Panc1 (cell line): ENCODE results near the gene AP1B1. TPM values are rescaled to one million over a fixed set of nuclear protein-coding genes. Genes with fewer than 3 reads are reported as not detected.

Source experiments
- ATAC-seq: fragments of 200-7000 bp; cut with Tn5 transposase; 2 replicates; pipeline ENCODE4 v1.9.1; 2020; ENCODE audit warnings: mild to moderate bottlenecking, moderate library complexity
- BruUV-seq: library from RNA; stranded (reverse); fragments of 400-500 nt; replicated peaks from 2 replicates; lab custom pipeline; 2021; lab: Mats Ljungman, UMichigan
- CTCF ChIA-PET: fragments of 300-600 bp; sonication (Branson Sonifier 250); formaldehyde crosslinking; loops from one replicate; lab custom pipeline; 2022; ENCODE audit warnings: antibody characterized with exemption; lab: Charles Lee
- POLR2A ChIA-PET: fragments of 300-600 bp; sonication (Branson Sonifier 250); formaldehyde crosslinking; loops from one replicate; lab custom pipeline; 2022; ENCODE audit warnings: antibody characterized with exemption; lab: Charles Lee
- DNase-seq: peaks from one replicate; pipeline ENCODE4 v3.0.0-alpha.2; 2010; ENCODE audit warnings: low read depth, low spot score
- H3K27ac ChIP-seq: 2 replicates; pipeline ENCODE4 v1.5.1; 2011; ENCODE audit warnings: mild to moderate bottlenecking, low read length, inconsistent platforms
- H3K27me3 ChIP-seq: fragments of 200-500 bp; sonication (Bioruptor generic); 2 replicates; pipeline ENCODE4 v1.6.0; 2014; ENCODE audit warnings: low read length, inconsistent platforms; ENCODE audit not compliant: control insufficient read depth, insufficient read depth
- H3K36me3 ChIP-seq: fragments of 200-500 bp; sonication (Bioruptor generic); 2 replicates; pipeline ENCODE4 v1.5.1; 2014; ENCODE audit warnings: inconsistent platforms, mild to moderate bottlenecking, low read length, moderate library complexity; ENCODE audit not compliant: control insufficient read depth, insufficient read depth
- H3K4me1 ChIP-seq: 2 replicates; pipeline ENCODE4 v1.5.1; 2011; ENCODE audit warnings: inconsistent platforms, mild to moderate bottlenecking, low read length, moderate library complexity; ENCODE audit not compliant: control insufficient read depth, insufficient read depth
- H3K4me3 ChIP-seq, 2 experiments: 2 replicates each; pipeline ENCODE4 v1.5.1; 2011 to 2012; ENCODE audit warnings: low read depth in 2 of 2, low read length in 2 of 2, mild to moderate bottlenecking in 2 of 2, inconsistent platforms in 1 of 2, moderate library complexity in 1 of 2
- H3K9me3 ChIP-seq: fragments of 200-500 bp; sonication (Bioruptor generic); 2 replicates; pipeline ENCODE4 v1.5.1; 2014; ENCODE audit warnings: low read depth, mild to moderate bottlenecking, inconsistent platforms, low read length, moderate library complexity; ENCODE audit not compliant: control insufficient read depth, insufficient read depth
- POLR2AphosphoS5 ChIP-seq: IDR thresholded peaks from 2 replicates; pipeline ENCODE4 v1.6.1; 2012; ENCODE audit warnings: mild to moderate bottlenecking, low read depth, low read length, moderate library complexity
- SIN3A ChIP-seq: IDR thresholded peaks from 2 replicates; pipeline ENCODE4 v1.6.1; 2012; ENCODE audit warnings: low read depth, mild to moderate bottlenecking, low read length, moderate library complexity, borderline replicate concordance; ENCODE audit not compliant: insufficient read depth
- TCF7L2 ChIP-seq: IDR thresholded peaks from 2 replicates; pipeline ENCODE4 v1.6.1; 2011; ENCODE audit warnings: mild to moderate bottlenecking, low read depth, low read length, inconsistent platforms
- in situ Hi-C: cut with HindIII; loops from 2 replicates; pipeline ENCODE4 v1.10.0; 2016; ENCODE audit warnings: low sequenced_read_pairs, low pct_unique_long_range_greater_than_20kb
- intact Hi-C: fragments of 100-400 bp; cut with micrococcal nuclease; formaldehyde crosslinking; loops from one replicate; pipeline ENCODE4 v1.10.0; 2022; ENCODE audit not compliant: unreplicated experiment
- total RNA-seq: library from RNA; stranded (reverse); gene quantifications from one replicate; pipeline ENCODE4 v1.2.1, GENCODE V29; 2021; ENCODE audit not compliant: unreplicated experiment
- TF ChIP-seq, protein P1 (sequence below), 2 experiments: IDR thresholded peaks; 2 replicates each; pipeline ENCODE4 v1.6.1; 2011 to 2012; ENCODE audit warnings: low read depth in 2 of 2, control low read depth in 1 of 2, low read length in 1 of 2, mild to moderate bottlenecking in 1 of 2, moderate library complexity in 1 of 2; ENCODE audit not compliant: insufficient read depth in 1 of 2
- TF ChIP-seq, protein P2 (sequence below): fragments of 450-650 bp; IDR thresholded peaks from 2 replicates; pipeline ENCODE4 v1.5.1; 2017; ENCODE audit warnings: mild to moderate bottlenecking

Gene AP1B1
- total RNA-seq, 1 experiment from 2014 or later, result 48.6 TPM

DNA sequence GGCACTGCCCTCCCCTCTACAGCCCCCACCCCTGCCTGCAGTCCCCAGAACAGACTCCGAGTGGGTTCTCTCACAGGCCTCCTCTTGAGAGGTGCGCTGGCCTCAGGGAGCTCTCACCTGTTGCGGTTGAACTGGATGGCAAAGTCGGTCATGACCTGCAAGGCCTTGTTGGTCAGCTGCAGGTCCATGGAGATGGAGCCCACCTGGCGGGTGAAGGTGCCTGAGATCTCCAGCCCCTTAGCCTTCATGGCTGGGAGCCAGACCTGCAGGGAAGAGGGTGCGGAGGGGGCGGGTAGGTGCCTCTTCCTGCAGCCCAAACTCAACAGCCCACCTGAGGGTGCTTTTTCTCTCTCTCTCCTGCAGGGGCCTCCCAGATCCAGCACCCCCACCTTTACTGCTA is 54.2 kb downstream of the AP1B1 start:
- no peaks in the 10 kb centered on the region for H3K4me1 ChIP-seq
- H3K4me3 ChIP-seq, result no peak overlapping the region
- H3K9me3 ChIP-seq, result no peaks in the 10 kb centered on the region
- no peak overlapping the region for H3K27ac ChIP-seq
- no peaks in the 10 kb centered on the region for H3K27me3 ChIP-seq
- in situ Hi-C loops (no loop called here), intact Hi-C loops (no loop called here)
- TF ChIP-seq TCF7L2 (no peak), POLR2AphosphoS5 (no peak), SIN3A (no peak)
- TF ChIP-seq, protein P1, sequence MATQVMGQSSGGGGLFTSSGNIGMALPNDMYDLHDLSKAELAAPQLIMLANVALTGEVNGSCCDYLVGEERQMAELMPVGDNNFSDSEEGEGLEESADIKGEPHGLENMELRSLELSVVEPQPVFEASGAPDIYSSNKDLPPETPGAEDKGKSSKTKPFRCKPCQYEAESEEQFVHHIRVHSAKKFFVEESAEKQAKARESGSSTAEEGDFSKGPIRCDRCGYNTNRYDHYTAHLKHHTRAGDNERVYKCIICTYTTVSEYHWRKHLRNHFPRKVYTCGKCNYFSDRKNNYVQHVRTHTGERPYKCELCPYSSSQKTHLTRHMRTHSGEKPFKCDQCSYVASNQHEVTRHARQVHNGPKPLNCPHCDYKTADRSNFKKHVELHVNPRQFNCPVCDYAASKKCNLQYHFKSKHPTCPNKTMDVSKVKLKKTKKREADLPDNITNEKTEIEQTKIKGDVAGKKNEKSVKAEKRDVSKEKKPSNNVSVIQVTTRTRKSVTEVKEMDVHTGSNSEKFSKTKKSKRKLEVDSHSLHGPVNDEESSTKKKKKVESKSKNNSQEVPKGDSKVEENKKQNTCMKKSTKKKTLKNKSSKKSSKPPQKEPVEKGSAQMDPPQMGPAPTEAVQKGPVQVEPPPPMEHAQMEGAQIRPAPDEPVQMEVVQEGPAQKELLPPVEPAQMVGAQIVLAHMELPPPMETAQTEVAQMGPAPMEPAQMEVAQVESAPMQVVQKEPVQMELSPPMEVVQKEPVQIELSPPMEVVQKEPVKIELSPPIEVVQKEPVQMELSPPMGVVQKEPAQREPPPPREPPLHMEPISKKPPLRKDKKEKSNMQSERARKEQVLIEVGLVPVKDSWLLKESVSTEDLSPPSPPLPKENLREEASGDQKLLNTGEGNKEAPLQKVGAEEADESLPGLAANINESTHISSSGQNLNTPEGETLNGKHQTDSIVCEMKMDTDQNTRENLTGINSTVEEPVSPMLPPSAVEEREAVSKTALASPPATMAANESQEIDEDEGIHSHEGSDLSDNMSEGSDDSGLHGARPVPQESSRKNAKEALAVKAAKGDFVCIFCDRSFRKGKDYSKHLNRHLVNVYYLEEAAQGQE (IDR thresholded peaks at IDR 0.05; ENCODE audit: insufficient read depth in 1 of 2, low read depth in 2 of 2, low read length in 1 of 2), result no peak
- POLR2A ChIA-PET, result no interaction called here
- ATAC-seq (no peak), DNase-seq (no peak)
- H3K36me3 ChIP-seq, result no peaks in the 10 kb centered on the region
- CTCF ChIA-PET, result no interaction called here
- BruUV-seq, result no TSS peak

DNA sequence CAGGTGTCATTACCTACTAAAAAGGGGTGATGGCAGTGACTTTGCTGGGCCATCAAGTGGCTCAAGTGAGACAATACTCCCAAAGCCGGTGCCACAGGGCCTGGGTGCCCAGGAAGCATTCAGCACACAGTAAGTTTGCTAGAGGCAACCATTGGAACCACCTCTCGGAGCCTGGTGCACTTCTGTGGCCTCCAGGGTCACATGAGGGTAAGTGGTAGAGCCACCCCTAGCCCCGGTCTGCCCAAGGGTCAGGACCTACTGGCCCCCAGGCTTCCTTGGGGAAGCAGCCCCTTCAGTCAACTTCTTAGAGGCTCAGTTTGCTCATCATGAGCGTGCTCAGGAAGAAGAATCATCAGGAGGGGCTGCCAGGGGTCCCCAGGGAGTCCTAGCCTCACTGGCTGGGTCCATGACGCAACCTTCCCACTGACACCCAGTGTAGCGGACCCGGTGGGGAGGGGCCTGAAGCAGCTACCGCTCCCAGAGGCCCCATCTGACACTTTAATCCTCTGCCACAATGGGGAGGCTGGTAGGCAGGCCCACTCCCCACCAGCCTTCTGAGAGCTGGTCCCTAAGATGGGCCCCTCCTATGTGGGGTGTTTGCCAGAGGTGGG is 55.4 kb downstream of the AP1B1 start:
- CTCF ChIA-PET, result no interaction called here
- intact Hi-C loops (no loop called here), in situ Hi-C loops (no loop called here)
- no peaks in the 10 kb centered on the region for H3K36me3 ChIP-seq
- TF ChIP-seq, protein P2, sequence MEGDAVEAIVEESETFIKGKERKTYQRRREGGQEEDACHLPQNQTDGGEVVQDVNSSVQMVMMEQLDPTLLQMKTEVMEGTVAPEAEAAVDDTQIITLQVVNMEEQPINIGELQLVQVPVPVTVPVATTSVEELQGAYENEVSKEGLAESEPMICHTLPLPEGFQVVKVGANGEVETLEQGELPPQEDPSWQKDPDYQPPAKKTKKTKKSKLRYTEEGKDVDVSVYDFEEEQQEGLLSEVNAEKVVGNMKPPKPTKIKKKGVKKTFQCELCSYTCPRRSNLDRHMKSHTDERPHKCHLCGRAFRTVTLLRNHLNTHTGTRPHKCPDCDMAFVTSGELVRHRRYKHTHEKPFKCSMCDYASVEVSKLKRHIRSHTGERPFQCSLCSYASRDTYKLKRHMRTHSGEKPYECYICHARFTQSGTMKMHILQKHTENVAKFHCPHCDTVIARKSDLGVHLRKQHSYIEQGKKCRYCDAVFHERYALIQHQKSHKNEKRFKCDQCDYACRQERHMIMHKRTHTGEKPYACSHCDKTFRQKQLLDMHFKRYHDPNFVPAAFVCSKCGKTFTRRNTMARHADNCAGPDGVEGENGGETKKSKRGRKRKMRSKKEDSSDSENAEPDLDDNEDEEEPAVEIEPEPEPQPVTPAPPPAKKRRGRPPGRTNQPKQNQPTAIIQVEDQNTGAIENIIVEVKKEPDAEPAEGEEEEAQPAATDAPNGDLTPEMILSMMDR, result no peak
- TF ChIP-seq, protein P1 (IDR thresholded peaks at IDR 0.05; ENCODE audit: insufficient read depth in 1 of 2, low read depth in 2 of 2, low read length in 1 of 2), result no peak
- no peak for TF ChIP-seq TCF7L2
- TF ChIP-seq SIN3A, result no peak
- TF ChIP-seq POLR2AphosphoS5, result no peak
- ATAC-seq, result no peak
- POLR2A ChIA-PET, result no interaction called here
- no peak overlapping the region for H3K4me3 ChIP-seq
- BruUV-seq, result no TSS peak
- no peaks in the 10 kb centered on the region for H3K27me3 ChIP-seq
- no peak for DNase-seq
- no peak overlapping the region for H3K27ac ChIP-seq
- H3K4me1 ChIP-seq, result no peaks in the 10 kb centered on the region
- H3K9me3 ChIP-seq, result no peaks in the 10 kb centered on the region
